Measurements from ENCODE around the gene ANKRD30BL.
"Not testable (repeated sequence)": the region's sequence is repeated elsewhere in the genome, so short reads cannot be mapped to it uniquely, and the experiment has no call there.

The ANKRD30BL gene

GRCh38 chr2:132161161-132162124 lies at the start of gene ANKRD30BL:
ANKRD30BL (minus strand) TSS chr2:132161952; CDS start chr2:132161705, 247 bp downstream.
- DNase-seq (ENCODE audit: low read depth): not testable (repeated sequence)

- DNase-seq (ENCODE audit: low read depth): not testable (repeated sequence)
These were observed 41.1 kb upstream of the ANKRD30BL start for GRCh38 chr2:132202866-132203265.

- DNase-seq (ENCODE audit: low read depth): not testable (repeated sequence)
These were observed 31.1 kb upstream of the ANKRD30BL start for GRCh38 chr2:132192854-132193253.

GRCh38 chr2:132167100-132167499 lies 5.3 kb upstream of the ANKRD30BL start:
- not testable (repeated sequence) for DNase-seq (ENCODE audit: low read depth)

- not testable (repeated sequence) for DNase-seq (ENCODE audit: low read depth)
These were observed 441 bp upstream of the ANKRD30BL start for GRCh38 chr2:132162125-132162660.

GRCh38 chr2:132146774-132147173 lies 15.0 kb downstream of the ANKRD30BL start:
- peak; percentile 0 for DNase-seq (ENCODE audit: low read depth)

All from CMK (cell line).